Measurements from ENCODE around the gene TULP4. TPM values are rescaled to one million over a fixed set of nuclear protein-coding genes. Genes with fewer than 3 reads are reported as not detected.
"Not testable (repeated sequence)": the region's sequence is repeated elsewhere in the genome, so short reads cannot be mapped to it uniquely, and the experiment has no call there.

The TULP4 gene
- total RNA-seq, 1 donor from 2014 or later, result 63.0 TPM

DNA sequence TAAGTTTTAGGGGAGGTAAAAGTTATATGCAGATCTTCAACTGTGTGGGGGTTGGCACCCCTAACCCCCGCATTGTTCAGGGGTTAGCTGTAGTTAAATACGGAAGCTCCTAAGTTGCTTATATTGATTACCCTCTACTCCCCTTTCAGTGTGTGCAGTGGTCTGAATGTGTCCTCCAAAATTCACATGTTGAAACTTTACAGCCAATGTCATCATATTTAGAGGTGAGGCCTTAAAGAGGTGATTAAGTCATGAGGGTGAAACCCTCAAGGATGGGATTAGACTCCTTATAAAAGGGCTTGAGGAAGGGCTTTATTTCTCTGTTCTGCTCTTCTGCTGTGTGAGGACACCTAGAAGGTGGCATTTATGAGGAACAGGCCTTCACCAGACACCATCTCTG, 22.3 kb downstream of the TULP4 start:
- no peak overlapping the region for H3K4me3 Mint-ChIP-seq
- ChIA-PET CTCF (no interaction called here), POLR2A (no interaction called here)
- no peaks in the 10 kb centered on the region for H3K27me3 Mint-ChIP-seq
- TF ChIP-seq, protein P1, sequence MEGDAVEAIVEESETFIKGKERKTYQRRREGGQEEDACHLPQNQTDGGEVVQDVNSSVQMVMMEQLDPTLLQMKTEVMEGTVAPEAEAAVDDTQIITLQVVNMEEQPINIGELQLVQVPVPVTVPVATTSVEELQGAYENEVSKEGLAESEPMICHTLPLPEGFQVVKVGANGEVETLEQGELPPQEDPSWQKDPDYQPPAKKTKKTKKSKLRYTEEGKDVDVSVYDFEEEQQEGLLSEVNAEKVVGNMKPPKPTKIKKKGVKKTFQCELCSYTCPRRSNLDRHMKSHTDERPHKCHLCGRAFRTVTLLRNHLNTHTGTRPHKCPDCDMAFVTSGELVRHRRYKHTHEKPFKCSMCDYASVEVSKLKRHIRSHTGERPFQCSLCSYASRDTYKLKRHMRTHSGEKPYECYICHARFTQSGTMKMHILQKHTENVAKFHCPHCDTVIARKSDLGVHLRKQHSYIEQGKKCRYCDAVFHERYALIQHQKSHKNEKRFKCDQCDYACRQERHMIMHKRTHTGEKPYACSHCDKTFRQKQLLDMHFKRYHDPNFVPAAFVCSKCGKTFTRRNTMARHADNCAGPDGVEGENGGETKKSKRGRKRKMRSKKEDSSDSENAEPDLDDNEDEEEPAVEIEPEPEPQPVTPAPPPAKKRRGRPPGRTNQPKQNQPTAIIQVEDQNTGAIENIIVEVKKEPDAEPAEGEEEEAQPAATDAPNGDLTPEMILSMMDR (IDR thresholded peaks at IDR 0.05), result no peak
- ATAC-seq (ENCODE audit: low read depth), result no peak
- intact Hi-C loops (cut with micrococcal nuclease), result no loop called here
- no peaks in the 10 kb centered on the region for H3K9me3 Mint-ChIP-seq
- H3K27ac Mint-ChIP-seq, result no peak overlapping the region
- peaks cover 20% of the 10 kb centered on the region for H3K36me3 Mint-ChIP-seq (ENCODE audit: low read depth)
- peaks cover 38% of the 10 kb centered on the region for H3K4me1 Mint-ChIP-seq
- DNase-seq, result no peak

DNA sequence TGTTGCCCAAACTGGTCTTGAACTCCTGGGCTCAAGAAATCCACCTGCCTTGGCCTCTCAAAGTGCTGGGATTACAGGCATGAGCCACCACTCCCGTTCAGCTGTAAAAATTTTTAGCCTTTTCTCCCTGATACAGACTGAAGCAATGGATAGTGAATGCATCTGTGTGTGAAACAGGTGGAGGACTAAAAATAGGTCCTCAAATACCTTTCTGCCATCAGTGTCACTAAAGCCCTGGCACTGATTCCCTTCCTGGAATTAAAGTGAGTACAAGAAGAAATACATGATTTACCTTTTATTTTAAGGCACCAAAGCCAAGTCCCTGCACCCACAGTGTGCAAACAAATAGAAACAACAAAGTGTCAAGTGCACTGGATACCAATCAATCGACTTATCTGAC, 25.1 kb downstream of the TULP4 start:
- intact Hi-C loops (cut with micrococcal nuclease), result loop anchor here (5.0 kb wide), 1 partner anchor 35 kb away; no protein-coding TSS in a partner anchor
- H3K4me3 Mint-ChIP-seq, result no peak overlapping the region
- H3K36me3 Mint-ChIP-seq (ENCODE audit: low read depth), result peaks cover 25% of the 10 kb centered on the region
- no peak for ATAC-seq (ENCODE audit: low read depth)
- POLR2A ChIA-PET, result no interaction called here
- DNase-seq, result no peak
- H3K27ac Mint-ChIP-seq, result no peak overlapping the region
- peaks cover 23% of the 10 kb centered on the region for H3K4me1 Mint-ChIP-seq
- TF ChIP-seq, protein P1 (IDR thresholded peaks at IDR 0.05), result no peak
- CTCF ChIA-PET, result no interaction called here
- H3K27me3 Mint-ChIP-seq, result no peaks in the 10 kb centered on the region
- H3K9me3 Mint-ChIP-seq, result no peaks in the 10 kb centered on the region

DNA sequence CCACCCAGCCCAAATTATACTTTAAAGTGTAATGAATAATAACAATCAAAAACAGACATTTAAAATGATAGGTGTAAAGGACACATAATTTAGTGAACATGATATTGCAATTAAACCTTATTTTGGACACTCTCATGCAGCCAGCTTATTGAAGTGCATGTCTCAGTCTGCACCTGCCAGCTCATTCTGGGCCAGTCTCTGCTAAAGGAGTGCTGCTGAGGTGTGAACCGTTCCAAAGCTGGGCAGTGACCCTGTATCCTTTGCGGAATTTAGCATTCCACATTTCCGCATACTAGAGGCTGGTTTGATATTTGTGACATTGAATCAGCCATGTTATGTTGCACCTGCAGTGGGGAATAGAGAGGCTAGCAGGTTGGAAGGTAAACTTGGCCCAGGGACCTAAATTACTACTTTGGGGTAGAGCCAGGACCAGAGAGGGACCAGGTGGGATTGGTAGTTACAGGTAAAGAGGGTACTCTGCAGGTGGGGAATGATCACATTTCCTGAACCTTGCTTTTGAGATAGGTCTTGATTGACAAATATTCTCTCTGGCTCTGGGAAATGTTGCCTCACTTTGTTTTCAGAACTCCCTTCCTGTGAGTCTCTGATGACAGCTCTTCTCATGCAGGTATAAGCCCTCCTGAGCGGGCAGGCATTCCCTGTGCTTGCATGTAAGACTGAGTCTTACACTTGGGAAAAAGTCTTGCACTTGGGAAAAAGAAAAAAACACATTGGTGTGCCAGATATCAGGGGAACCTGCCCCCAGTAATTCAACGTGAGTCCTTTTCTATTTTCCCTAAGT, 26.2 kb downstream of the TULP4 start:
- peaks cover 24% of the 10 kb centered on the region for H3K36me3 Mint-ChIP-seq (ENCODE audit: low read depth)
- DNase-seq (no peak), ATAC-seq (ENCODE audit: low read depth) (no peak)
- no peak overlapping the region for H3K27ac Mint-ChIP-seq
- intact Hi-C loops (cut with micrococcal nuclease), result loop anchor here (5.0 kb wide), 1 partner anchor 34 kb away; no protein-coding TSS in a partner anchor
- no peak overlapping the region for H3K4me3 Mint-ChIP-seq
- ChIA-PET POLR2A (no interaction called here), CTCF (no interaction called here)
- TF ChIP-seq, protein P1 (IDR thresholded peaks at IDR 0.05), result no peak
- no peaks in the 10 kb centered on the region for H3K9me3 Mint-ChIP-seq
- H3K4me1 Mint-ChIP-seq, result peaks cover 27% of the 10 kb centered on the region
- H3K27me3 Mint-ChIP-seq, result no peaks in the 10 kb centered on the region

DNA sequence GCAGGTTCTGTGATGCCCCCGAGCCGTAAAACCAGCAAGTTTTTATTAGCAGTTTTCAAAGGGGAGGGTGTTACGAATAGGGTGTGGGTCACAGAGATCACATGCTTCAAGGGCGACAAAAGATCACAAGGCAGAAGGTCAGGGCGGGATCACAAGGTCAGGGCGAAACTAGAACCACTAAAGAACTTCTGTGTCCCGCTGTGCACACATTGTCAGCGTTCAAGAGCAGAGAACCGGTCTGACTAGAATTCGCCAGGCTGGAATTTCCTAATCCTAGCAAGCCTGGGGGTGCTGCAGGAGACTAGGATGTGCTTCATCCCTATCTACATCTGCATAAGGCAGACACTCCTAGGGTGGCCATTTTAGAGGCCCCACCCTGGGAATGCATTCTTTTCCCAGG, 26.9 kb downstream of the TULP4 start:
- H3K9me3 Mint-ChIP-seq; POLR2A ChIA-PET; H3K27ac Mint-ChIP-seq; H3K27me3 Mint-ChIP-seq; H3K4me3 Mint-ChIP-seq; CTCF ChIA-PET; DNase-seq; ATAC-seq (ENCODE audit: low read depth): not testable (repeated sequence)
- Mint-ChIP-seq H3K4me1 (peaks cover 27% of the 10 kb centered on the region), H3K36me3 (ENCODE audit: low read depth) (peaks cover 24% of the 10 kb centered on the region)
- intact Hi-C loops (cut with micrococcal nuclease), result loop anchor here (5.0 kb wide), 1 partner anchor 33 kb away; no protein-coding TSS in a partner anchor

DNA sequence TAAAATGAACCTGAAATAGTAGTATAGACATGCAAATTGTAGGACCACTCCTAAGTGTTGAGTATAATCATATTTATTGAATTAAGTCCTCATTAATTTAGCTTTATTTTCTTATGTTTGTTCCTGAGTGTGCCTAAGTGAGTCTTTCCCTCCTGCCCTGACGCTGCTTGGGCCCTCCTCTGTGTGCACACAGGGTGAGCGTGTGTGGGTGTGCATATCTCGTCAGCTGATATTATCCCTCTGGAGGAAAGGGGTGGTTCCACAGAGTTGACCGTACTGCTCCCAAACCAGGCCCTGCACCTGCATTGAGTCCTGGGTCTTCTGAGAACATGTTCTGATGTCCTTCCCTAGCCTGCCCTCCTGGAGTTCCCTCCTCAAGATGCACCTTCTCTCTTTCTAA, 28.0 kb downstream of the TULP4 start:
- H3K27ac Mint-ChIP-seq, result no peak overlapping the region
- H3K27me3 Mint-ChIP-seq, result no peaks in the 10 kb centered on the region
- TF ChIP-seq, protein P1 (IDR thresholded peaks at IDR 0.05), result no peak
- ChIA-PET POLR2A (interaction anchor here (0.5 kb wide), 1 partner anchor 228 kb away, joined by 5 read pairs; no protein-coding TSS in a partner anchor), CTCF (no interaction called here)
- no peak overlapping the region for H3K4me3 Mint-ChIP-seq
- peaks cover 28% of the 10 kb centered on the region for H3K4me1 Mint-ChIP-seq
- H3K36me3 Mint-ChIP-seq (ENCODE audit: low read depth), result peaks cover 26% of the 10 kb centered on the region
- no peaks in the 10 kb centered on the region for H3K9me3 Mint-ChIP-seq
- DNase-seq (no peak), ATAC-seq (ENCODE audit: low read depth) (no peak)
- intact Hi-C loops (cut with micrococcal nuclease), result no loop called here

All from activated B cell treated with CpG ODN at 0.5 μM for 24 hours (primary cell).